ENCODE data around the gene EML4.

EML4 gene

DNA sequence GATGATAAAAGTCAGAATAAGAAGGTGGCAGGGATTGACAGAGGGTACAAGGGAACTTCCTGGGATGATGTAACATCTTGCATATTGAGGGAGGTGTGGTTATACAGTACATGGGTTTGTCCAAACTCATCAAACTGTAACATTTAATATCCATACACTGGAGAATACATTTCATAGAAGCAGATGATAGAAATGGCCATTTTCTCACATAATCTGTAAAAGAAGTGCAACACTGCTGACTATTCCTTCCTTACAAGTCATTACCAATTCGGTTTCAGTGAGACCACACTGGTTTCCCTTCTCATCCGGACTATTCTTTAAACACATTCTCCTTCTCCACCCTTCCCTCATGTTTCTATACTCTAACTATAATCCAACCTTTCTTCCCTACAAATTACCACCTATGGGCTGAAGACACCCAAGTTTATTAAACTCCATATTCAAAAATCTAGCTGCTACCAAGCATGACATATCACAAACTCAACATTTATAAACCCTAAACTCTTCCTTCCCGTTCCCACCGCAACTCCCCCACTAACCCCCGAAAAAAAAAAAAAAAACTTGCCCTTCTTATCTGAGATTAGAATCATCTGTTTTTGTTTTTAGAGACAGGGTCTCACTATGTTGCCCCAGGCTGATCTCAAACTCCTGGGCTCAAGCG is 190.3 kb downstream of the EML4 start:
- peak; percentile 34 for DNase-seq (ENCODE audit: low spot score)

DNA sequence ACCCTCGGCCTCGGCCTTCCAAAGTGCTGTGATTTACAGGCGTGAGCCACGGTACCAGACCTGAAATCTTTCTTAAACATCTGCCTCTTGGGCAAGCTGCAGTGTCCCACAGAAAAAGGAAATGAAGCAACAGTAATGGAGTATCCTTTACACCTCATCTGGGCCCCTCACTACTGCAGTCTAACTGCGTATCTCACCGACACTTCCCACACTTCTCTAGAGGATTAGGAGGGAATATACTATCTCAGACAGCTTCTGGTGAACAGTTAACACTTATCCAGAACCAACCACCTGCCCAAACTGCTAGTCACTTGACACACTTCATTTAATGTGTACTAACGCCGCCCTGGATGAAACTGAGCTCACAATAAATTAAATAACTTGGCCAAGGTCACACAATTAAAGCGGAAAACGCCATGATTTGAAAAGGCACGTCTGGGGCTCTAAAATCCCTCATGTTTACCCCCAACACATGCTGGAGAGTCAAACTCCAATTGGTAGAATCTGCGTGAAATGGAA is 190.9 kb downstream of the EML4 start:
- DNase-seq (ENCODE audit: low spot score): no peak

DNA sequence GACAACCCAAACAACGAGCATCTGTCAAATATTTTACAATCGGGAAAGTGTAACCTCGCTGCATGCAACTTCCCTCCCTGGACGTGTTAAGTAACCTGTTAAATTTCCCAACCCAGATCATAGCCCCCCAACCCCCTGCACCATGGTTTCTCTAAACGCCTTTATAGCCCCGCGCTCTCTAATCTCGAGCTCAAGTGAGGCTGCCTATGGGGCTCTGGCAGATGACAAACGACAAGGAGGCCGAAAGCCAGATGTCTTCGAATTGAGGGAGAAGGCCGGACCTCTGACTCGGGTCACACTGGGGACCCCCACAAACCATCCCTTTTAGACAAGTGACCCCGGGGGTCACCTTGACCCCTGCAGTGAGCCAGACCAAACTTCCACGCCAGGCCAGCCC is 191.3 kb downstream of the EML4 start:
- DNase-seq (ENCODE audit: low spot score): no peak

DNA sequence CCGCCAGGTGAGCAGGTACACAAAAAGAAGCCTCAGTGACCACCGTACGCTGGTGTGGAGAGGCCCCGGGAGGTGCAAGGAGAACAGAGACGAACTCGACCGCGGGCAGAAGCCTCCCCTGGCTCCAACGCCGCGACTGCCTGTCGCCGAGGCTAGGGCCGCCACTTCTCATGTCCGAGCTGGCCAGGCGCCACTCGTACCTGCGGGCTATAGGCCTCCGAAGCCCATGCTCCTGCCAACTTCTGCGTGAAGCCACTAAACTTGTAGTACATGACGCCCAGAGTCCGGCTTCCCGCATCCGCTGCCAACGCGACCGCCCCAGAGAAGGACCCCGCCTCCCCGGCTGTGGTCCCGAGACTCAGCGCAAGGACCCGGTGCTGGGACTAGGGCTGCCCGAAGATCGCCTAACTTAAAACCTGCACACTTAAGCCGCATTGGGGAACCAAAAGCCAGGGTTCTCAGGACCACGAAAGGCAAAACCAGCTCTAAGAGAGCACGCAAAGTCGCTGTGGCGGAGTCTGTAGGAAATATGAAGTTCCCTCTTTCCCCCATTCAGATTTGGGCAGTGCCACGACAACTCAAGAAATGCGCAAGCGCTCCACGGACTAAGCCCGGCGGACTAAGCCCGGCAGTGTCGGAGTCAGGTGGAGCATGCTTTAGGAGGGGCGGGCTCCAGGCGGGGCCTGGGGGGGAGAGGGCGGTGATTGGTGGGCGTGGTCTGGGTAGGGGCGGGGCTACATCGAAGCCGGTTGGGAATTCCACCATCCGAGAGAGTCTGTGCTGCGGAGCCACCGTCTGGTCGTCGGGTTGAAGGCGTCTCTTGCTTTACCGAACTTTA is 192.0 kb downstream of the EML4 start, which contains the start of gene COX7A2L:
Gene COX7A2L (minus strand): TSS at position 328 of the 838 bp plus-strand sequence. CDS start 56 bp downstream, at position 272.
- peak; percentile 97 for DNase-seq (ENCODE audit: low spot score)

DNA sequence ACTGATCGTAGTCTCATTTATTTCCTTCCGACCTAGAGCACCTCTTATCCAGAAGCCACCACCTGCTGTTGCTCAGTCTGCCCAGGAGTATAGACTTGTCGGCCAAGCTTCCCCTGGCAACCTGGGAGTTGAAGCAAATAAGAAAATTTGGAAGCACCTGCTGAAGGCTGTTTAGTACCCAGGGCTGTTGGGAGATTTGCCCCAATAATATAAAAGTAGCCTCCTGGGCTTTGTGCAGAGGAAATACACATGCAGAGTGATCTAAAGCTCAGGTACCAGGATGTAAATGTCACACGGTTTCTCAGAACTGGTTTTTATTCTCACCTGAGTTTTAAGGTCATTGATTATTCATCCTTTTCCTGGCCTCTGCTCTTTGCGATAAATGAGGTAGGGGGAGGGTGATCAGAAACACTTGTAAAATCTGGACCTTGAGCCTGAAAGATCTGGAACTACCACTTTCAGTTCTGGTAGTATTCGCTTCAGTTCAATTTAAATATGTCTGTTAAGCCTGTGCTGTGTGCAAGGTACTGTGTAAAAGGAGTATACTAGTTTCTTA is 192.7 kb downstream of the EML4 start:
- no peak for DNase-seq (ENCODE audit: low spot score)

DNA sequence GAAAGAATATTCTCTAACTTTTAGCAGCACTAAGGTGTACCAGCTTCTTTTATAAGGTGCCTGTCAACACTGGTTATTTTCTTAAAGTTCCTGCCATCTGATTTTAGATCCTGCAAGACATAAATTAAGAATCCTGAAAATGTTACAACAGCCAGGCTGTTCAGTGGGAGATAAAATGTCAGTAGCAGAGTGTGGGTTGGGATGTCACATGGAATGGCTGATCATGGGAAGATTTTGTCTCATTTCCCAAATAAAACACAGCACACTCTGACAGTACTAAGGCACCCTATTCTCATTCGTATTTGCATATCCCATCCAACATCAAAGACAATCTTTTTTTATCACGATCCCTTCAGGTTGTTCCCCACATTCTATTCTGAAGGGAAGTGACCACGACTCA is 194.3 kb downstream of the EML4 start:
- DNase-seq (ENCODE audit: low spot score): no peak

DNA sequence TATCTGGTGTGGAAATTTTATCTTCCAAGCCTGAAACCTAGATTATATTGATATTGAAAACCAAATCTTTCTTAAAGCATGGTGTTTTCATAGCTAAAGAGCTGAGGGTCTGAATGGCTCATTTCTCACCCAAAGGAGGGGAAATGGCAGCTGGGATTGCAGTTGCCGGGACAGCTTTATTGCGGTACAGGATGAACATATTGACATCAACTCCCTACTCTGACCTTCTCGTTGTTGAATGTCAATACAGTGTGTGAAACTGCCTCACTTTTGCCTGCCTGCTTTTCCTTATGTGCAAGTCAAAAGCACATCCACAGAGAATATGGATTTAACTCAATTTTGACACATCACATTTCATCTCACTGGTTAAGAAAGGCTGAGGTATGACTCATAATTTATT is 195.5 kb downstream of the EML4 start:
- DNase-seq (ENCODE audit: low spot score): no peak

DNA sequence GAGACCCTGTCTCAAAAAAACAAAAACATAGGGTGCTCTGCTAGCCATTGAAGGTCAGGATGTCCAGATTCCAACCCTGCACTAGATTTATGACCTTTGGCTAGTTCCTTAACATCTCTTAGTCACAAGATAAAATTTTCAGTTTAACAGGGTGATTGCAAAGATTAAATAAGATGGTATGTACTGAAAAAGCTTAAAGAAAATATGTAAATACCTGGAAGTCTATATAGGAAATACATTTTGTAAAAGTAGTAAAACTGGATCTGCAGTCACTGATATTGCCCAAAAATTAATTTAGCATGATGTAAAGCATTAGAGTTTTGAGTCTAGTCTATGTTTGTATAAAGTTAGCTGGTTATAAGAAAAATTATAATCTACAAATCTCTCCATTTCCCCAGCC is 197.3 kb downstream of the EML4 start:
- no peak for DNase-seq (ENCODE audit: low spot score)

GRCh38 chr2:42367835-42368234 is 198.7 kb downstream of the EML4 start:
- no peak for DNase-seq (ENCODE audit: low spot score)

- peak; percentile 27 for DNase-seq (ENCODE audit: low spot score)
These were observed 199.8 kb downstream of the EML4 start for GRCh38 chr2:42368817-42369531.

DNA sequence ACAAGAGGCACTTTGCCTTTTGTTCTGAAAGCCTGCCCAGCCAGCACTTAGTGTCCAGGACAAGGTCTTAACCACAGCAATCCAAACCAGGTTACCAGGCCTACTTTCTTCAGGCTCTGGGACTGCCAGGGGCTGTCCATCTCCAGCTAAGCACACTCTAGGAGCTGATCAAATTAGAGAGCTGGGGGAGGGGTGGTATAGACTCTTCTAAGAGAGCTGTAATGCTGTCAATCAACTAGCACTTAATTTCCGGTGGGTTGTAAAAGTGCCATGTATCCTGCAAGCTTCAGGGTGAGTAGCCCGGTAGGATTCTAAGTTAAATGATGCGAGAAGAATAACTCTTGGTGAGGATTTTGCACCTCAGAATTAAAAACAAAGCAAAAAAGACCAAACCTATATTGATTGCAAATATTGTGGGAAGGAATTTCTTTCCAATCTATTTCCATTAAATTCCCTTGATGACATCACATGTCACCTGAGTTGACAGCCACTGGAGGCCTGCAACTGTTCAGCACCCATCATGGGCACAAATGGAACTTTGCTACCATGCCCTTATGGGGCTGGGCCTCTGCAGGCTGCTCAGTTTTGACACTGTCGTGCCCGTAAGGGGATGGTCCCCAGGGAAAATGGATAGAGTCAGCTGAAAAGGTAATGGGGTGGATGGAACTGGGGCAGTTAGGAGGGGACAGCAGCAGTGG is 200.5 kb downstream of the EML4 start:
- no peak for DNase-seq (ENCODE audit: low spot score)

GRCh38 chr2:42371611-42372473 is 202.7 kb downstream of the EML4 start:
- DNase-seq (ENCODE audit: low spot score): no peak

- DNase-seq (ENCODE audit: low spot score): no peak
These were observed 203.5 kb downstream of the EML4 start for GRCh38 chr2:42372474-42373200.

- no peak for DNase-seq (ENCODE audit: low spot score)
These were observed 207.6 kb downstream of the EML4 start for GRCh38 chr2:42376758-42377157.

GRCh38 chr2:42378415-42378814 is 209.3 kb downstream of the EML4 start:
- no peak for DNase-seq (ENCODE audit: low spot score)

DNA sequence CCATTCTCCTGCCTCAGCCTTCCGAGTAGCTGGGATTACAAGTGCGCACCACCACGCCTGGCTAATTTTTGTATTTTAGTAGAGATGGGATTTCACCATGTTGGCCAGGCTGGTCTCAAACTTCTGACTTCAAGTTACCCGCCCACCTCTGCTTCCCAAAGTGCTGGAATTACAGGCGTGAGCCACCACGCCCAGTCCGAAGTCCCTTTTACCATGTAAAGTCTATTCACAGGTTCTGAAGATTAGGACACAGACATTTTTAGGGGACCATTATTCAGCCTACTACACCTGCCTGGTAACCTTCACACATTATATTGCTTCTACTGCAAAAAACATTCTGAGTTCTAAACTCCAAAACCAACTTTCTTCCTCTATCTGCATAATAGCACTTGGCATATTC is 210.9 kb downstream of the EML4 start:
- peak; percentile 7 for DNase-seq (ENCODE audit: low spot score)

- no peak for DNase-seq (ENCODE audit: low spot score)
These were observed 213.0 kb downstream of the EML4 start for GRCh38 chr2:42382144-42382543.
